ENCODE measurements around the gene AGBL1.

Gene AGBL1

GRCh38 chr15:86229936-86230335, 150.3 kb downstream of the AGBL1 start:
- DNase-seq (ENCODE audit: low read depth) = no peak
- TF ChIP-seq CTCF (IDR thresholded peaks at IDR 0.05; ENCODE audit: insufficient read depth, low read depth, low read length, missing control alignments) = no peak

GRCh38 chr15:86231864-86232721, 152.4 kb downstream of the AGBL1 start:
- no peak overlapping the region for H3K4me3 ChIP-seq (ENCODE audit: low read depth, low read length)
- peak; percentile 42 for DNase-seq (ENCODE audit: low read depth)
- peak; percentile 59 for TF ChIP-seq CTCF (IDR thresholded peaks at IDR 0.05; ENCODE audit: insufficient read depth, low read depth, low read length, missing control alignments)

More at GRCh38 chr15:86229936-86230335, 150.3 kb downstream of the AGBL1 start:
- no peak overlapping the region for H3K4me3 ChIP-seq (ENCODE audit: low read depth, low read length)

- DNase-seq (ENCODE audit: low read depth) = no peak
- TF ChIP-seq CTCF (IDR thresholded peaks at IDR 0.05; ENCODE audit: insufficient read depth, low read depth, low read length, missing control alignments) = no peak
- H3K4me3 ChIP-seq (ENCODE audit: low read depth, low read length) = no peak overlapping the region
Observed at GRCh38 chr15:86235667-86236066, 156.0 kb downstream of the AGBL1 start.

GRCh38 chr15:86236356-86237110, 156.9 kb downstream of the AGBL1 start:
- H3K4me3 ChIP-seq (ENCODE audit: low read depth, low read length) = no peak overlapping the region

GRCh38 chr15:86237111-86237500, 157.4 kb downstream of the AGBL1 start:
- no peak for TF ChIP-seq CTCF (IDR thresholded peaks at IDR 0.05; ENCODE audit: insufficient read depth, low read depth, low read length, missing control alignments)
- DNase-seq (ENCODE audit: low read depth) = no peak
- H3K4me3 ChIP-seq (ENCODE audit: low read depth, low read length) = no peak overlapping the region

More at GRCh38 chr15:86236356-86237110, 156.9 kb downstream of the AGBL1 start:
- TF ChIP-seq CTCF (IDR thresholded peaks at IDR 0.05; ENCODE audit: insufficient read depth, low read depth, low read length, missing control alignments) = no peak
- DNase-seq (ENCODE audit: low read depth) = no peak

- no peak for DNase-seq (ENCODE audit: low read depth)
- TF ChIP-seq CTCF (IDR thresholded peaks at IDR 0.05; ENCODE audit: insufficient read depth, low read depth, low read length, missing control alignments) = no peak
- no peak overlapping the region for H3K4me3 ChIP-seq (ENCODE audit: low read depth, low read length)
Observed at GRCh38 chr15:86247249-86247955, 167.7 kb downstream of the AGBL1 start.
